ENCODE measurements around the gene SLC25A29.

DNA sequence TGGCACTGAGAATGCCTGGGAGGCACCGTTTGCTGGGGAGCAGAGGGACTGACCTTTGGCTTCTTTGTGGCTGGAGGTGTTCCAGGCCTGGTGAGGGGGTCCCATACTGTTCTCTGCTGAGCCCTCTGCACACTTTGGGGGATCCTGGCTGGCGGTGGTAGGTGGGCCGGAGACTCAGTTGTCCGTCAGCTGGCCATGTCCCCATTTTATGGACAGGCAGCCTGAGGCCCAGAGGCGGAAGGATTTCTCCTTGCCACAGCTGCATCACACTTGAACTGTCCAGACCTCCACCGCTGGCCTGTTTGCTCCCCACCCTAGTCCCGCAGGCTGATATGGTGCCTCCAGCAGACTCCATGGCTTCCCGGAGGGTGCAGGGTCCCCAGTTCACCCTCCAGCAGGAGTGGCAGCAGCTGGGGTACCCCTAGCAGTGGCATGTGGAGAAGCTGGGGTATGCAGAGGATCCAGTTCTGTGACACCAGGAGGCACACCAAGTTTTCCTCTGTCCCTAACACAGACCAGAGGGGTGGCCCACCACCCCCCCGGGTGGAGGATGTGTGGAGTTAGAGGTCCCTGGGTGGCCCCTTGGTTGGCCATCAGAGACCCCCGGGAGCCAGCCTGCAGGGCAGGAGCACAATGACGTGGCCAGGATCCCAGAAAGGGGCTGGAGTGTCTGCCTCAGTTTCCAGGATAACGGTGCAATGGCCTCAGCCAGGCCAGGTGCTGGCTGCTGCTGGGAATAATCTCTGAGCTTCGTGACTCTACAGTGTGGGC is 14.8 kb downstream of the SLC25A29 start:
- TF ChIP-seq, protein P1, sequence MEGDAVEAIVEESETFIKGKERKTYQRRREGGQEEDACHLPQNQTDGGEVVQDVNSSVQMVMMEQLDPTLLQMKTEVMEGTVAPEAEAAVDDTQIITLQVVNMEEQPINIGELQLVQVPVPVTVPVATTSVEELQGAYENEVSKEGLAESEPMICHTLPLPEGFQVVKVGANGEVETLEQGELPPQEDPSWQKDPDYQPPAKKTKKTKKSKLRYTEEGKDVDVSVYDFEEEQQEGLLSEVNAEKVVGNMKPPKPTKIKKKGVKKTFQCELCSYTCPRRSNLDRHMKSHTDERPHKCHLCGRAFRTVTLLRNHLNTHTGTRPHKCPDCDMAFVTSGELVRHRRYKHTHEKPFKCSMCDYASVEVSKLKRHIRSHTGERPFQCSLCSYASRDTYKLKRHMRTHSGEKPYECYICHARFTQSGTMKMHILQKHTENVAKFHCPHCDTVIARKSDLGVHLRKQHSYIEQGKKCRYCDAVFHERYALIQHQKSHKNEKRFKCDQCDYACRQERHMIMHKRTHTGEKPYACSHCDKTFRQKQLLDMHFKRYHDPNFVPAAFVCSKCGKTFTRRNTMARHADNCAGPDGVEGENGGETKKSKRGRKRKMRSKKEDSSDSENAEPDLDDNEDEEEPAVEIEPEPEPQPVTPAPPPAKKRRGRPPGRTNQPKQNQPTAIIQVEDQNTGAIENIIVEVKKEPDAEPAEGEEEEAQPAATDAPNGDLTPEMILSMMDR (conservative IDR thresholded peaks at IDR 0.05 in 1 of 2, IDR thresholded peaks at IDR 0.05 in 1 of 2; ENCODE audit: extremely low read depth in 1 of 2, insufficient read depth in 1 of 2, low read depth in 1 of 2, low read length in 2 of 2) = no peak
- TF ChIP-seq EZH2 (IDR thresholded peaks at IDR 0.05; ENCODE audit: borderline replicate concordance, low read length) = no peak
